AG04449 (cell line): ENCODE results near the gene FBLIM1.

Experiments used
- CTCF ChIA-PET: fragments of 350-600 bp; formaldehyde crosslinking; extraction: SDS; loops from one replicate; lab custom pipeline; 2021; ENCODE audit warnings: antibody characterized with exemption; lab: Yijun Ruan, JAX
- POLR2A ChIA-PET: fragments of 400-600, 350-600 bp; formaldehyde crosslinking; extraction: SDS; loops from one replicate; lab custom pipeline; 2020; ENCODE audit warnings: antibody characterized with exemption, inconsistent platforms; lab: Yijun Ruan, JAX
- DNase-seq: peaks from one replicate; pipeline ENCODE4 v3.0.0-alpha.2; 2010; ENCODE audit warnings: low read depth, low spot score
- H3K4me3 ChIP-seq: 2 replicates; pipeline ENCODE4 v1.5.1; 2011; ENCODE audit warnings: low read depth, mild to moderate bottlenecking, control low read depth, low read length
- CTCF ChIP-seq: IDR thresholded peaks from one replicate; pipeline ENCODE4 v1.5.1; 2011; ENCODE audit warnings: mild to moderate bottlenecking, moderate library complexity, low read length, control low read depth, inconsistent platforms; ENCODE audit not compliant: insufficient read depth; ENCODE audit errors: missing control alignments

The FBLIM1 gene

GRCh38 chr1:15724949-15725880 is 33.4 kb upstream of the FBLIM1 start:
- TF ChIP-seq CTCF: no peak
- no peak for DNase-seq
- no peak overlapping the region for H3K4me3 ChIP-seq
- CTCF ChIA-PET: interaction anchor here (0.7 to 1.7 kb wide), 3 partner anchors 11 to 130 kb away, joined by 3 to 5 read pairs (median 4); no protein-coding TSS in a partner anchor
- POLR2A ChIA-PET: no interaction called here

GRCh38 chr1:15726508-15726907 is 32.1 kb upstream of the FBLIM1 start:
- no peak for TF ChIP-seq CTCF
- ChIA-PET CTCF (interaction anchor here (1.7 kb wide), 1 partner anchor 12 kb away, joined by 4 read pairs; no protein-coding TSS in a partner anchor), POLR2A (no interaction called here)
- H3K4me3 ChIP-seq: no peak overlapping the region
- DNase-seq: no peak

GRCh38 chr1:15727021-15727420 is 31.6 kb upstream of the FBLIM1 start:
- DNase-seq: no peak
- POLR2A ChIA-PET: no interaction called here
- TF ChIP-seq CTCF: no peak
- CTCF ChIA-PET: interaction anchor here (1.9 kb wide), 1 partner anchor 14 kb away, joined by 8 read pairs; no protein-coding TSS in a partner anchor
- H3K4me3 ChIP-seq: no peak overlapping the region

GRCh38 chr1:15727424-15727823 is 31.2 kb upstream of the FBLIM1 start:
- POLR2A ChIA-PET: no interaction called here
- DNase-seq: no peak
- no peak overlapping the region for H3K4me3 ChIP-seq
- TF ChIP-seq CTCF: no peak
- CTCF ChIA-PET: interaction anchor here (1.9 kb wide), 1 partner anchor 13 kb away, joined by 8 read pairs; no protein-coding TSS in a partner anchor

GRCh38 chr1:15727866-15728534 is 30.6 kb upstream of the FBLIM1 start:
- no peak overlapping the region for H3K4me3 ChIP-seq
- DNase-seq: no peak
- no peak for TF ChIP-seq CTCF
- POLR2A ChIA-PET: no interaction called here
- CTCF ChIA-PET: interaction anchor here (1.0 to 1.9 kb wide), 2 partner anchors 10 to 13 kb away, joined by 3 to 8 read pairs; no protein-coding TSS in a partner anchor
